IMR-90 (cell line): ENCODE measurements around the gene ARHGEF17. TPM values are rescaled to one million over a fixed set of nuclear protein-coding genes. Genes with fewer than 3 reads are reported as not detected.

ENCODE experiments used
- ATAC-seq: fragments of 200-7000 bp; cut with Tn5 transposase; 2 replicates; pipeline ENCODE4 v1.9.1; 2020; ENCODE audit warnings: low read depth, mild to moderate bottlenecking, moderate library complexity
- BruUV-seq: library from RNA; stranded (reverse); fragments of 400-500 nt; replicated peaks from 2 replicates; lab custom pipeline; 2021; lab: Mats Ljungman, UMichigan
- CTCF ChIA-PET: fragments of 300-600 bp; formaldehyde crosslinking; extraction: SDS; loops from one replicate; lab custom pipeline; 2021; ENCODE audit warnings: antibody characterized with exemption; lab: Yijun Ruan, JAX
- POLR2A ChIA-PET: fragments of 300-600 bp; sonication (Branson Sonifier 250); formaldehyde crosslinking; loops from one replicate; lab custom pipeline; 2022; ENCODE audit warnings: antibody characterized with exemption; ENCODE audit not compliant: unreplicated experiment; lab: Charles Lee
- DNase-seq: peaks from one replicate; pipeline ENCODE4 v3.0.0; 2013
- H2AFZ ChIP-seq: replicated peaks from 2 replicates; pipeline ENCODE3; 2013; ENCODE audit warnings: low read length, mild to moderate bottlenecking; ENCODE audit not compliant: poor library complexity
- H2AK5ac ChIP-seq: 2 replicates; pipeline ENCODE4 v1.6.1; 2013; ENCODE audit warnings: low read depth, low read length, inconsistent platforms
- H2AK9ac ChIP-seq: replicated peaks from 2 replicates; pipeline ENCODE3; 2013; ENCODE audit warnings: mild to moderate bottlenecking, low read depth, low read length, moderate library complexity; ENCODE audit not compliant: poor library complexity
- H2BK120ac ChIP-seq: 2 replicates; pipeline ENCODE4 v1.6.1; 2013; ENCODE audit warnings: low read depth, low read length, inconsistent platforms
- H2BK15ac ChIP-seq: 3 replicates; pipeline ENCODE4 v1.6.1; 2013; ENCODE audit warnings: low read depth, low read length, inconsistent platforms
- H2BK20ac ChIP-seq: 2 replicates; pipeline ENCODE4 v1.6.1; 2013; ENCODE audit warnings: low read depth, mild to moderate bottlenecking, inconsistent platforms, low read length, moderate library complexity
- H2BK5ac ChIP-seq: 2 replicates; pipeline ENCODE4 v1.6.1; 2013; ENCODE audit warnings: mild to moderate bottlenecking, low read depth, low read length, inconsistent platforms; ENCODE audit not compliant: poor library complexity, severe bottlenecking
- H3K14ac ChIP-seq: replicated peaks from 2 replicates; pipeline ENCODE4 v1.6.1; 2013; ENCODE audit warnings: low read depth, low read length, inconsistent platforms
- H3K18ac ChIP-seq: 2 replicates; pipeline ENCODE4 v1.6.1; 2013; ENCODE audit warnings: low read depth, low read length, control low read depth
- H3K23ac ChIP-seq: 2 replicates; pipeline ENCODE4 v1.6.1; 2013; ENCODE audit warnings: low read depth, low read length, inconsistent platforms
- H3K27ac ChIP-seq: 2 replicates; pipeline ENCODE4 v1.5.1; 2013; ENCODE audit warnings: mild to moderate bottlenecking, control low read depth, low read length; ENCODE audit not compliant: insufficient read depth
- H3K27me3 ChIP-seq: 2 replicates; pipeline ENCODE4 v1.6.1; 2013; ENCODE audit warnings: low read length; ENCODE audit not compliant: control insufficient read depth, insufficient read depth
- H3K36me3 ChIP-seq: 2 replicates; pipeline ENCODE4 v1.6.1; 2013; ENCODE audit warnings: low read length, mixed read lengths; ENCODE audit not compliant: control insufficient read depth, insufficient read depth
- H3K4ac ChIP-seq: 2 replicates; pipeline ENCODE4 v1.6.1; 2013; ENCODE audit warnings: low read depth, low read length, inconsistent platforms
- H3K4me1 ChIP-seq: 2 replicates; pipeline ENCODE4 v1.6.1; 2013; ENCODE audit warnings: low read length, mixed read lengths; ENCODE audit not compliant: control insufficient read depth, insufficient read depth
- H3K4me2 ChIP-seq: 2 replicates; pipeline ENCODE4 v1.6.1; 2013; ENCODE audit warnings: low read depth, mild to moderate bottlenecking, control low read depth, low read length, moderate library complexity
- H3K4me3 ChIP-seq: 2 replicates; pipeline ENCODE4 v1.5.1; 2013; ENCODE audit warnings: low read depth, mild to moderate bottlenecking, control low read depth, low read length, moderate library complexity; ENCODE audit not compliant: insufficient read depth
- H3K56ac ChIP-seq: 2 replicates; pipeline ENCODE4 v1.6.1; 2013; ENCODE audit warnings: low read length, inconsistent platforms; ENCODE audit not compliant: insufficient read depth; ENCODE audit errors: extremely low read depth
- H3K79me1 ChIP-seq, 2 experiments: 2 replicates each; pipeline ENCODE4 v1.6.1; 2013; ENCODE audit warnings: low read length in 2 of 2, inconsistent platforms in 1 of 2, low read depth in 1 of 2
- H3K9ac ChIP-seq: 2 replicates; pipeline ENCODE4 v1.6.1; 2013; ENCODE audit warnings: low read depth, low read length, control low read depth
- H3K9me1 ChIP-seq: 2 replicates; pipeline ENCODE4 v1.6.1; 2013; ENCODE audit warnings: low read length, inconsistent platforms; ENCODE audit not compliant: insufficient read depth
- H3K9me3 ChIP-seq: 2 replicates; pipeline ENCODE4 v1.6.1; 2013; ENCODE audit warnings: low read length; ENCODE audit not compliant: control insufficient read depth, insufficient read depth
- H4K20me1 ChIP-seq: 2 replicates; pipeline ENCODE4 v1.6.1; 2013; ENCODE audit warnings: low read length, inconsistent platforms; ENCODE audit not compliant: insufficient read depth
- H4K5ac ChIP-seq: 2 replicates; pipeline ENCODE4 v1.6.1; 2013; ENCODE audit warnings: mild to moderate bottlenecking, low read depth, low read length, control low read depth
- H4K8ac ChIP-seq, 2 experiments: 2 replicates each; pipeline ENCODE4 v1.6.1; 2013; ENCODE audit warnings: low read depth in 2 of 2, low read length in 2 of 2, control low read depth in 1 of 2, inconsistent platforms in 1 of 2
- H4K91ac ChIP-seq: 2 replicates; pipeline ENCODE4 v1.6.1; 2013; ENCODE audit warnings: low read depth, low read length, inconsistent platforms; ENCODE audit not compliant: insufficient read depth
- BHLHE40 ChIP-seq: fragments of 150-350 bp; IDR thresholded peaks from 2 replicates; pipeline ENCODE4 v1.6.1; 2016; ENCODE audit warnings: mild to moderate bottlenecking, low read depth, low read length
- CEBPB ChIP-seq: IDR thresholded peaks from 2 replicates; pipeline ENCODE4 v1.6.1; 2012; ENCODE audit warnings: low read depth, low read length, improper control_type of control experiment
- CTCF ChIP-seq: conservative IDR thresholded peaks from 2 replicates; pipeline ENCODE4 v1.5.1; 2012; ENCODE audit warnings: mild to moderate bottlenecking, low read depth, low read length, improper control_type of control experiment
- FOS ChIP-seq: fragments of 150-350 bp; IDR thresholded peaks from 2 replicates; pipeline ENCODE4 v1.6.1; 2016; ENCODE audit warnings: low read depth, low read length
- MAFK ChIP-seq: IDR thresholded peaks from 2 replicates; pipeline ENCODE4 v1.6.1; 2012; ENCODE audit warnings: low read depth, low read length, improper control_type of control experiment
- MAZ ChIP-seq: IDR thresholded peaks from 2 replicates; pipeline ENCODE4 v1.6.1; 2012; ENCODE audit warnings: low read depth, mild to moderate bottlenecking, low read length, improper control_type of control experiment, moderate library complexity, borderline replicate concordance
- MXI1 ChIP-seq: IDR thresholded peaks from 2 replicates; pipeline ENCODE4 v1.6.1; 2012; ENCODE audit warnings: low read depth, mild to moderate bottlenecking, low read length, moderate library complexity, borderline replicate concordance
- NFE2L2 ChIP-seq: fragments of 150-350 bp; IDR thresholded peaks from 2 replicates; pipeline ENCODE4 v1.6.1; 2016; ENCODE audit warnings: low read depth, mild to moderate bottlenecking, low read length
- POLR2A ChIP-seq: IDR thresholded peaks from 2 replicates; pipeline ENCODE4 v1.6.1; 2012; ENCODE audit warnings: mild to moderate bottlenecking, low read depth, low read length
- RAD21 ChIP-seq: IDR thresholded peaks from 2 replicates; pipeline ENCODE4 v1.6.1; 2012; ENCODE audit warnings: low read length, improper control_type of control experiment
- RCOR1 ChIP-seq: IDR thresholded peaks from 2 replicates; pipeline ENCODE4 v1.6.1; 2012; ENCODE audit warnings: mild to moderate bottlenecking, low read length, improper control_type of control experiment; ENCODE audit not compliant: insufficient replicate concordance
- RFX5 ChIP-seq: IDR thresholded peaks from 2 replicates; pipeline ENCODE4 v1.8.0; 2012; ENCODE audit warnings: low read depth, mild to moderate bottlenecking, low read length, moderate library complexity
- SMC3 ChIP-seq: fragments of 150-350 bp; IDR thresholded peaks from 2 replicates; pipeline ENCODE4 v1.6.1; 2016; ENCODE audit warnings: low read depth, mild to moderate bottlenecking, antibody characterized with exemption, low read length, moderate library complexity
- WGBS, 2 experiments: methylation state at CpG; one replicate each; pipeline versions ENCODE4 v1.1.5 to v1.1.7; 2013; ENCODE audit warnings: missing lambda C conversion rate in 2 of 2; ENCODE audit not compliant: insufficient read length in 1 of 2; ENCODE audit errors: extremely low coverage in 2 of 2; 5-methylcytosine and 5-hydroxymethylcytosine counted together
- dilution Hi-C: fragments of 300-500 bp; cut with HindIII; formaldehyde crosslinking; loops from one replicate; pipeline ENCODE4 v1.14.3; 2018; ENCODE audit warnings: low sequenced_read_pairs; ENCODE audit not compliant: unreplicated experiment
- in situ Hi-C: fragments of 300-500 bp; cut with MboI; formaldehyde crosslinking; loops from 3 replicates; pipeline ENCODE4 v1.14.3; 2019; ENCODE audit warnings: low sequenced_read_pairs, inconsistent platforms, mixed read lengths
- intact Hi-C: fragments of 100-400 bp; cut with micrococcal nuclease; formaldehyde crosslinking; loops from 2 replicates; pipeline ENCODE4 v1.10.0; 2022
- polyA plus RNA-seq, 3 experiments: library from polyadenylated mRNA; depleted of rRNA; stranded (reverse); fragments of >200 nt; gene quantifications; 2 replicates each; pipeline ENCODE4 v1.2.3, GENCODE V29; 2012; ENCODE audit warnings: low replicate concordance in 1 of 3
- total RNA-seq: library from RNA; depleted of rRNA; stranded (reverse); fragments of >200 nt; gene quantifications from 2 replicates; pipeline ENCODE4 v1.2.3, GENCODE V29; 2012
- TF ChIP-seq, protein P1 (sequence below): fragments of 150-350 bp; IDR thresholded peaks from 2 replicates; pipeline ENCODE4 v1.6.1; 2017; ENCODE audit warnings: mild to moderate bottlenecking, antibody characterized with exemption, low read length, low read depth
- TF ChIP-seq, protein P2 (sequence below): fragments of 150-350 bp; IDR thresholded peaks from 2 replicates; pipeline ENCODE4 v1.6.1; 2016; ENCODE audit warnings: low read depth, mild to moderate bottlenecking, low read length, moderate library complexity, borderline replicate concordance

ARHGEF17 gene
- total and polyA plus RNA-seq, 2 of the 4 experiments (the other 2 are of a cell fraction), result 21.7 to 97.7 TPM

GRCh38 chr11:73361953-73362776, 54.1 kb downstream of the ARHGEF17 start:
- H3K27me3 ChIP-seq, result no peaks in the 10 kb centered on the region
- no peak overlapping the region for H4K91ac ChIP-seq
- no peak for ATAC-seq
- H3K79me1 ChIP-seq, result peaks cover 0 to 46% of the 10 kb centered on the region in 2 experiments
- dilution Hi-C loops, result no loop called here
- H4K20me1 ChIP-seq, result peaks cover 25% of the 10 kb centered on the region
- intact Hi-C loops, result no loop called here
- BruUV-seq, result no TSS peak
- H3K4ac ChIP-seq, result no peak overlapping the region
- no peak overlapping the region for H3K23ac ChIP-seq
- no peak overlapping the region for H4K5ac ChIP-seq
- H3K36me3 ChIP-seq, result peaks cover 86% of the 10 kb centered on the region
- 83% methylated on average over 47 of the region's 70 CpGs; no CpG with 5 or more reads in 1 of the 2 experiments for WGBS, 2 experiments
- H2AK9ac ChIP-seq, result no peak overlapping the region
- ChIA-PET CTCF (no interaction called here), POLR2A (no interaction called here)
- H3K56ac ChIP-seq, result no peak overlapping the region
- no peak overlapping the region for H2BK20ac ChIP-seq
- H3K18ac ChIP-seq, result no peak overlapping the region
- peaks cover 9% of the 10 kb centered on the region; the same call in 1 of the 2 replicates for H3K4me1 ChIP-seq
- no peak overlapping the region for H2BK5ac ChIP-seq
- H2AFZ ChIP-seq, result no peak overlapping the region
- H2BK15ac ChIP-seq, result no peak overlapping the region
- H2BK120ac ChIP-seq, result no peak overlapping the region
- in situ Hi-C loops, result no loop called here
- H3K9ac ChIP-seq, result no peak overlapping the region
- no peak overlapping the region for H3K4me3 ChIP-seq
- peaks cover 10% of the 10 kb centered on the region for H3K9me1 ChIP-seq
- no peak overlapping the region for H2AK5ac ChIP-seq
- DNase-seq, result no peak
- no peak overlapping the region for H4K8ac ChIP-seq
- no peak overlapping the region for H3K27ac ChIP-seq
- H3K14ac ChIP-seq, result no peak overlapping the region
- no peak overlapping the region for H3K4me2 ChIP-seq
- no peaks in the 10 kb centered on the region for H3K9me3 ChIP-seq
- TF ChIP-seq BHLHE40 (no peak), POLR2A (no peak), SMC3 (no peak), MAFK (no peak), MXI1 (no peak), RCOR1 (no peak), RFX5 (no peak), CEBPB (no peak), NFE2L2 (no peak), MAZ (no peak), FOS (no peak), CTCF (no peak), RAD21 (no peak)
- TF ChIP-seq, protein P1, sequence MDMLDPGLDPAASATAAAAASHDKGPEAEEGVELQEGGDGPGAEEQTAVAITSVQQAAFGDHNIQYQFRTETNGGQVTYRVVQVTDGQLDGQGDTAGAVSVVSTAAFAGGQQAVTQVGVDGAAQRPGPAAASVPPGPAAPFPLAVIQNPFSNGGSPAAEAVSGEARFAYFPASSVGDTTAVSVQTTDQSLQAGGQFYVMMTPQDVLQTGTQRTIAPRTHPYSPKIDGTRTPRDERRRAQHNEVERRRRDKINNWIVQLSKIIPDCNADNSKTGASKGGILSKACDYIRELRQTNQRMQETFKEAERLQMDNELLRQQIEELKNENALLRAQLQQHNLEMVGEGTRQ, result no peak
- TF ChIP-seq, protein P2, sequence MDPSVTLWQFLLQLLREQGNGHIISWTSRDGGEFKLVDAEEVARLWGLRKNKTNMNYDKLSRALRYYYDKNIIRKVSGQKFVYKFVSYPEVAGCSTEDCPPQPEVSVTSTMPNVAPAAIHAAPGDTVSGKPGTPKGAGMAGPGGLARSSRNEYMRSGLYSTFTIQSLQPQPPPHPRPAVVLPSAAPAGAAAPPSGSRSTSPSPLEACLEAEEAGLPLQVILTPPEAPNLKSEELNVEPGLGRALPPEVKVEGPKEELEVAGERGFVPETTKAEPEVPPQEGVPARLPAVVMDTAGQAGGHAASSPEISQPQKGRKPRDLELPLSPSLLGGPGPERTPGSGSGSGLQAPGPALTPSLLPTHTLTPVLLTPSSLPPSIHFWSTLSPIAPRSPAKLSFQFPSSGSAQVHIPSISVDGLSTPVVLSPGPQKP, result no peak
